GM12875 (cell line): ENCODE measurements around the gene GRIA3.
"Not testable (repeated sequence)": the region's sequence is repeated elsewhere in the genome, so short reads cannot be mapped to it uniquely, and the experiment has no call there.

Experiments used
- H3K4me3 ChIP-seq: one replicate; pipeline ENCODE4 v1.5.1; 2011; ENCODE audit warnings: low read depth, low read length, control low read depth
- TF ChIP-seq, protein P1 (sequence below): IDR thresholded peaks from 2 replicates; pipeline ENCODE4 v1.5.1; 2011; ENCODE audit warnings: low read depth, mild to moderate bottlenecking, control low read depth, inconsistent platforms, low read length, moderate library complexity, borderline replicate concordance; ENCODE audit not compliant: insufficient read depth

Gene GRIA3

DNA sequence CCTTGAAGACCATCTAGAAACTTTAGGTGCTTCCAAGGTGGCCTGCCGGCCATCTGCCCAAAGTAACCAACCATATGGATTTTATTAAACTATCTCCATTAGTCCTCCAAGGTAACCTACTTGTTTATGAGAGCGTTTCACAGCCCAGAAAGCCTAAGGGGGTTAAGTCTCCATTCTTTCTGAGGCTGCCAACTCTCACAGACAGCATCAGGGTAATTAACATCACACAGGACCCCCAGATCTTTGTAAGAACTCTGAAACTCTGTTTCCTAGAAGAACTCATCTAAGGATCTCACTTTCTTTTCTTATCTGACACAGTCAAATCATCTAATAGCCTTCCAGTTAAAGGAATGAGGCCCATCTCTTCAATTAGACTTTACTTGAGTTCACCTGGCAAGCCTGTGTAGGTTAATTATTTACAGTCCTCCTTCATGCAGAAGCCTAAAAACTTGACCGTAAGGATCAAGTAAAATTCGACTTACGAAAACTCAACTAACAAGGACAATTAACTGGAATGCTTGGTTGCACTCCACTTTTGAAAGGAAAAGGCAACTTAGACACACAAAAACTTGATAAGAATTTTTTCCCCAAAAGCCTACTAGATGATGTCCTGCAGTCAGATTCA is 252.5 kb downstream of the GRIA3 start:
- H3K4me3 ChIP-seq = no peak overlapping the region
- TF ChIP-seq, protein P1, sequence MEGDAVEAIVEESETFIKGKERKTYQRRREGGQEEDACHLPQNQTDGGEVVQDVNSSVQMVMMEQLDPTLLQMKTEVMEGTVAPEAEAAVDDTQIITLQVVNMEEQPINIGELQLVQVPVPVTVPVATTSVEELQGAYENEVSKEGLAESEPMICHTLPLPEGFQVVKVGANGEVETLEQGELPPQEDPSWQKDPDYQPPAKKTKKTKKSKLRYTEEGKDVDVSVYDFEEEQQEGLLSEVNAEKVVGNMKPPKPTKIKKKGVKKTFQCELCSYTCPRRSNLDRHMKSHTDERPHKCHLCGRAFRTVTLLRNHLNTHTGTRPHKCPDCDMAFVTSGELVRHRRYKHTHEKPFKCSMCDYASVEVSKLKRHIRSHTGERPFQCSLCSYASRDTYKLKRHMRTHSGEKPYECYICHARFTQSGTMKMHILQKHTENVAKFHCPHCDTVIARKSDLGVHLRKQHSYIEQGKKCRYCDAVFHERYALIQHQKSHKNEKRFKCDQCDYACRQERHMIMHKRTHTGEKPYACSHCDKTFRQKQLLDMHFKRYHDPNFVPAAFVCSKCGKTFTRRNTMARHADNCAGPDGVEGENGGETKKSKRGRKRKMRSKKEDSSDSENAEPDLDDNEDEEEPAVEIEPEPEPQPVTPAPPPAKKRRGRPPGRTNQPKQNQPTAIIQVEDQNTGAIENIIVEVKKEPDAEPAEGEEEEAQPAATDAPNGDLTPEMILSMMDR = no peak

DNA sequence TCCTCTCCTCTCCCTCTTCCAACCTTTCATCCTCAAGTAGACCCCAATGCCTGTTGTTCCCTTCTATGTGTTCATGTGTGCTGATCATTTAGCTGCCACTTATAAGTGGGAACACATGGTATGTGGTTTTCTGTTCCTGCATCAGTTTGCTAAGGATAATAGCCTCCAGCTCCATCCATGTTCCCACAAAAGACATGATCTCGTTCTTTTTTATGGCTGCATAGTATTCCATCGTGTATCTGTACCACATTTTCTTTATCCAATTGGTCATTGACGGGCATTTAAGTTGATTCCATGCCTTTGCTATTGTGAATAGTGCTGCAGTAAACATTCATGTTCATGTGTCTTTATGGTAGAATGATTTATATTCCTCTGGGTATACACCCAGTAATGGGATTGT is 255.8 kb downstream of the GRIA3 start:
- H3K4me3 ChIP-seq = not testable (repeated sequence)

DNA sequence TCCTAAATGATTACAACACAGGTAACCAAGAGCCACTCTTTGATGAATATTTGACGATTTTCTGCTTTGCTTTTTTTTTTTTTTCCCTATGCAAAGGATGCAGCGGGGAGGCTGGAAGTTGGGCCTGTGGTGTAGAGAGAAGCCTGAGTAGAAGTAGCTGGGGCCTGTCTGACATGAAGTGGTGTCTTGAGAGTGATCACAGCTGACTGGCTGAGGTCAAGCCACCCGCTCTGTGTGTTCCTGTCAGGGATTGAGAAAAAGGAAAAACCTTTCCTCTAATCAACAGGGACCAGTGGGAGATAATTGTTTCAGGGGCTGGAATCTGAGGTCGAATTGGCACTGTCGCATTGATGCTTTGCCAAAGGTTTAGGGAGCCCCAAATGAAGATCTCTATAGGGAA is 258.7 kb downstream of the GRIA3 start:
- TF ChIP-seq, protein P1 = no peak
- H3K4me3 ChIP-seq = no peak overlapping the region

DNA sequence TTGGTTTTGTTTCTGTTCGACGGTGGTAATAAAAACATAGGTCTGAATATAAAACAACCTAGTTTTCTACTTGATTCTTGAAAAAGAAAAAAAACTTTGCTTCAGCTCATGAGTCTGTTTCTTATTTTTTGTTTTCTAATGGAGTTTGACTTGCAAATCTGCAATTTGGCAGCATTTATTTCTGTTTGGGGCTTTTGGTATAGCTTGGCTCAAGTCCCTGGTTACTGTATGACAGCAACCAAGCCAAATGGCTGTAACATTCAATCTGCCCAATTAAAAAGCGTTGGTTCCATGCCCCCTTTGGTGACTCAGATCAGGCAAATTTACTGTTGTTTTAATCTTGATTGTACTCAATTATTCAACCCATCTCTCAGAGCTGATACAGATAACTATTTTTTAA is 263.4 kb downstream of the GRIA3 start:
- TF ChIP-seq, protein P1 = no peak
- no peak overlapping the region for H3K4me3 ChIP-seq

DNA sequence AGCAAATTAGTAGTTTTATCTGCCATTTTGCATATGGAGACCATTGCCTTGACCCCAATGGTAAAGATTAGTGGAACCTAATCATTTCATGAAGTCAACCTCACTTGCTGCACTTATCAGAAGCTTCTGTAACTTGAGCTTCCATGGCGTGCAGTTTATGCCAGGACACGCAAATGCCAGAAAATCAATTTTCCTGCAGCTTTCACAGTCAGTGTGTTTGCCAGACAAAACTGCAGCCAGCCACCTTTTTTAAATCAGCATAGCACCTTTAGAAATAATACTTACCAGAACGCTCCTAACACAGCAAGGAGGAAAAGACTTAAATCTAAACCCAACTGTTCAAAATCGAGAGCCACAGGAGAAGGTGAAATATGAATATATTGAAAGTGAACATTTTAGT is 265.3 kb downstream of the GRIA3 start:
- TF ChIP-seq, protein P1 = no peak
- no peak overlapping the region for H3K4me3 ChIP-seq

DNA sequence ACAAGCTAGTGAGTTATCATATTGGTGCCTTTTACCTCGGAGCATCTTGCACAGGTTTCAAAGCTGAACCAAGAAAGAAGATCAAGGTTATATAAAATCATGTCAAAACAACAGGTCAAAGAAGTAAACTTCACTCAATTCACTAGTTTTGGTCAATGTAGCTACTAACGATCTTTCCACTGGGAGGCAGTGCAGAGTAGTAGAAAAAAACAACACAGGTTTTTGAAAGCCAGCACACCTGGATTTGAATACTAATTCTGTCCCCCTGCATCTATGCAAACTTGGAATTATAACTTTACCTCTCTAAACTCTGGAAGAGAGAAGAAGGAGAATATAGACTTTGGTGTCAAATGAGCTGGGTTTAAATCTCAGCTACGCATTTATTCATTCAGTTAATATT is 266.1 kb downstream of the GRIA3 start:
- TF ChIP-seq, protein P1 = peak; percentile 43; the same call in 1 of the 2 replicates
- no peak overlapping the region for H3K4me3 ChIP-seq

DNA sequence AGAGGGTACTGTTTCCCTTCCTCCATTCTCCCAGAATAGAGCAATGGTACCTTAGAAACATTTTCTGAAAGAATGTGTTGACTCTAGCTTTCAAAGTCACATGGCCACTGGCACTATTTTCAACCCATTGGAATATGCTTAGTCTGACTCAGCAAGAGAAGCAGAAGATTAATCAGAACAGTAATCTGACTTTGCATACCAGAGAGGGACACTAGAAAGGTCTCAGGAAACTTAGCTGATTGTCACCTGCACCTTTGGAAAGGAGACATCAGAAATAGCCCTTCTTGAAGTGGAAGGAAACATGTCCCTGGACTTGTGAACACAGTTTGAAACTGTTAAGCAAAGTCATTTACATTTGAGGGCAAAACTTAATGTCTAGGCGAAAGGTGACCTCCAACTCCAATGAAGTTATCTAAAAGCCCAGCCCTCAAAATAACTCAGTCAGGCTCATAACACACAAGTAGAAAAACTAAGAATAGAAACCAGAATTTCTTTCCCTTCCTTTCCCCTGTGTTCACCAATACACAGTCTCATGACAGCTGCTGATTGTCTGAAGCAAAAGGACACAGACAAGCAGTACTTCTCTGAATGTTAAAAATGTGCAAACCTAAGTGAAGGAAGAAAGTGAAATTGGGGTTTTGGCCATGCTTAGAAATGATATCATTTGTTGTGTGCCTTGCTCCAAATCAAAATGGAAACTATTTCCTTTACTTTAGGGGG is 270.8 kb downstream of the GRIA3 start:
- no peak overlapping the region for H3K4me3 ChIP-seq
- TF ChIP-seq, protein P1 = no peak

DNA sequence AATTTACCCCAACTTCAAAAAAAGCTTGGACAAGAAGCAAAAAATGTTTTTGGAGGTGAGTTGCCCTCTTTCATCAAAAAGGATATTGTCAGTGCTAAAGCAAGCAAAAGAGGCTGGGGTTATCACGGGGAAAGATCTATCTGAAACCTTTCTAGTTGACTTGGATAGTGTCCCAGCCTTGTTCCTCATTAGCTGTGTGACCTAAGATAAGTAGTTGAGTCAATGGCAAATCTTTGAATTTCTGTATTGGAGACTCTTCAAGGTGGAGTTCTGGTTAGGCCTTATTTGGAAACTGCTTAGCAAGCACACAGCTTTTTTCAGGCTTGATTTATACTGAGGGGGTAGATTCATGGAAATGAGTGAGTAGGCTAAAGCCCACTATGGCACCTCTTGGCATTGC is 271.6 kb downstream of the GRIA3 start:
- no peak overlapping the region for H3K4me3 ChIP-seq
- TF ChIP-seq, protein P1 = no peak
